ENCODE results near the gene MSLN.

GRCh38 chr16:808085-808386 is 47.5 kb downstream of the MSLN start:
- TF ChIP-seq POLR2AphosphoS5 (IDR thresholded peaks at IDR 0.05; ENCODE audit: borderline replicate concordance, low read depth, low read length) (no peak), EZH2 (IDR thresholded peaks at IDR 0.05) (no peak)
